ENCODE measurements around the gene PPFIA1.

- TF ChIP-seq POLR2AphosphoS5 (IDR thresholded peaks at IDR 0.05; ENCODE audit: borderline replicate concordance, low read depth, low read length) (no peak), EZH2 (IDR thresholded peaks at IDR 0.05) (no peak)
Observed at GRCh38 chr11:70381872-70382861, 111.7 kb downstream of the PPFIA1 start.

Measured in SK-N-MC (cell line).